GM21515 (cell line): Measurements from ENCODE around the gene AVEN.

Experiments
- ATAC-seq: cut with Tn5 transposase; IDR thresholded peaks from one replicate; pipeline ENCODE4 v1.9.1; 2021; ENCODE audit not compliant: unreplicated experiment

Gene AVEN

GRCh38 chr15:33987444-33987843 is 51.6 kb downstream of the AVEN start:
- no peak for ATAC-seq

GRCh38 chr15:33985751-33986150 is 53.3 kb downstream of the AVEN start:
- no peak for ATAC-seq

- no peak for ATAC-seq
These were observed 53.7 kb downstream of the AVEN start for GRCh38 chr15:33985287-33985686.

GRCh38 chr15:33982516-33982915 is 56.5 kb downstream of the AVEN start:
- no peak for ATAC-seq

- no peak for ATAC-seq
These were observed 58.8 kb downstream of the AVEN start for GRCh38 chr15:33980159-33980558.

GRCh38 chr15:33975022-33975565 is 63.9 kb downstream of the AVEN start:
- ATAC-seq, result no peak

- ATAC-seq, result no peak
These were observed 67.2 kb downstream of the AVEN start for GRCh38 chr15:33971811-33972210.

GRCh38 chr15:33968821-33969220 is 70.2 kb downstream of the AVEN start:
- ATAC-seq, result no peak

GRCh38 chr15:33968224-33968623 is 70.8 kb downstream of the AVEN start, which contains the start of gene CHRM5:
Gene CHRM5, plus strand, starts transcription at chr15:33968497. Its CDS starts 94,221 bp downstream, at chr15:34062718.
- ATAC-seq, result no peak

- ATAC-seq, result no peak
These were observed 74.4 kb downstream of the AVEN start for GRCh38 chr15:33964665-33965040.

GRCh38 chr15:33963831-33964664 is 75.0 kb downstream of the AVEN start:
- no peak for ATAC-seq

GRCh38 chr15:33960549-33960935 is 78.5 kb downstream of the AVEN start:
- no peak for ATAC-seq

- ATAC-seq, result no peak
These were observed 79.0 kb downstream of the AVEN start for GRCh38 chr15:33959844-33960548.

- no peak for ATAC-seq
These were observed 82.6 kb downstream of the AVEN start for GRCh38 chr15:33956397-33956796.

GRCh38 chr15:33955945-33956344 is 83.1 kb downstream of the AVEN start:
- ATAC-seq, result no peak

GRCh38 chr15:33946152-33946551 is 92.9 kb downstream of the AVEN start:
- no peak for ATAC-seq

GRCh38 chr15:33941279-33942063 is 97.5 kb downstream of the AVEN start:
- peak; percentile 67 for ATAC-seq

- no peak for ATAC-seq
These were observed 104.1 kb downstream of the AVEN start for GRCh38 chr15:33934921-33935320.

- no peak for ATAC-seq
These were observed 104.6 kb downstream of the AVEN start for GRCh38 chr15:33934396-33934795.

- no peak for ATAC-seq
These were observed 106.3 kb downstream of the AVEN start for GRCh38 chr15:33932734-33933133.

GRCh38 chr15:33926260-33926659 is 112.7 kb downstream of the AVEN start:
- ATAC-seq, result no peak
